Mesenchymal stem cell (in vitro differentiated cells and primary cell): ENCODE data around the gene KLHL8.

ENCODE experiments used
- DNase-seq: peaks from one replicate; pipeline ENCODE4 v3.0.0-alpha.2; 2013
- H2AFZ ChIP-seq: one replicate; pipeline ENCODE4 v1.6.1; 2013; ENCODE audit warnings: low read depth, mild to moderate bottlenecking, control low read depth, inconsistent platforms, low read length, moderate library complexity
- H2AK5ac ChIP-seq: 2 replicates; pipeline ENCODE4 v1.6.1; 2013; ENCODE audit warnings: low read length, moderate library complexity, mild to moderate bottlenecking, inconsistent platforms; ENCODE audit not compliant: severe bottlenecking
- H2BK120ac ChIP-seq: one replicate; pipeline ENCODE4 v1.6.1; 2013; ENCODE audit warnings: low read depth, mild to moderate bottlenecking, inconsistent platforms, low read length, moderate library complexity
- H2BK12ac ChIP-seq, 2 experiments: one replicate each; pipeline ENCODE4 v1.6.1; 2013; ENCODE audit warnings: inconsistent platforms in 2 of 2, low read length in 2 of 2, mild to moderate bottlenecking in 2 of 2, moderate library complexity in 2 of 2, control low read depth in 1 of 2
- H2BK15ac ChIP-seq: one replicate; pipeline ENCODE4 v1.6.1; 2013; ENCODE audit warnings: mild to moderate bottlenecking, low read depth, inconsistent platforms; ENCODE audit not compliant: poor library complexity, severe bottlenecking
- H2BK5ac ChIP-seq: 2 replicates; pipeline ENCODE4 v1.6.1; 2013; ENCODE audit warnings: low read depth, mild to moderate bottlenecking, low read length, control low read depth, inconsistent platforms; ENCODE audit not compliant: poor library complexity, severe bottlenecking
- H3K14ac ChIP-seq, 2 experiments: one replicate each; pipeline ENCODE4 v1.6.1; 2013; ENCODE audit warnings: inconsistent platforms in 2 of 2, low read length in 2 of 2, control low read depth in 1 of 2, mild to moderate bottlenecking in 1 of 2, moderate library complexity in 1 of 2
- H3K18ac ChIP-seq, 2 experiments: one replicate each; pipeline ENCODE4 v1.6.1; 2013; ENCODE audit warnings: inconsistent platforms in 2 of 2, low read length in 2 of 2, control low read depth in 1 of 2, low read depth in 1 of 2, mild to moderate bottlenecking in 1 of 2
- H3K23ac ChIP-seq, 2 experiments: one replicate each; pipeline ENCODE4 v1.6.1; 2013; ENCODE audit warnings: inconsistent platforms in 2 of 2, low read length in 2 of 2, mild to moderate bottlenecking in 2 of 2, moderate library complexity in 2 of 2, control low read depth in 1 of 2
- H3K27ac ChIP-seq: 2 replicates; pipeline ENCODE4 v1.5.1; 2013; ENCODE audit warnings: mild to moderate bottlenecking, moderate library complexity, low read length, control low read depth, inconsistent platforms; ENCODE audit not compliant: poor library complexity, severe bottlenecking
- H3K27me3 ChIP-seq, 2 experiments: 2 replicates each; pipeline versions ENCODE4 v1.6.1 to v1.7.0; 2013; ENCODE audit warnings: low read length in 2 of 2, mild to moderate bottlenecking in 2 of 2, moderate library complexity in 2 of 2, control low read depth in 1 of 2, inconsistent platforms in 1 of 2; ENCODE audit not compliant: control insufficient read depth in 1 of 2, insufficient read depth in 1 of 2
- H3K36me3 ChIP-seq, 2 experiments: 2 replicates each; pipeline versions ENCODE4 v1.6.1 to v1.7.0; 2013; ENCODE audit warnings: low read length in 2 of 2, control low read depth in 1 of 2, inconsistent platforms in 1 of 2, low read depth in 1 of 2, mild to moderate bottlenecking in 1 of 2; ENCODE audit not compliant: insufficient read depth in 2 of 2, control insufficient read depth in 1 of 2
- H3K4ac ChIP-seq, 2 experiments: one replicate each; pipeline ENCODE4 v1.6.1; 2013; ENCODE audit warnings: inconsistent platforms in 2 of 2, low read length in 2 of 2, mild to moderate bottlenecking in 2 of 2, moderate library complexity in 2 of 2, control low read depth in 1 of 2, low read depth in 1 of 2
- H3K4me1 ChIP-seq: 2 replicates; pipeline ENCODE4 v1.6.1; 2013; ENCODE audit warnings: low read depth, low read length, control low read depth; ENCODE audit not compliant: control insufficient read depth, insufficient read depth
- H3K4me2 ChIP-seq: 2 replicates; pipeline ENCODE4 v1.6.1; 2013; ENCODE audit warnings: low read length, mild to moderate bottlenecking, inconsistent platforms; ENCODE audit not compliant: poor library complexity, severe bottlenecking
- H3K4me3 ChIP-seq, 2 experiments: 2 replicates each; pipeline versions ENCODE4 v1.5.1 to v1.7.0; 2013; ENCODE audit warnings: low read length in 2 of 2, mild to moderate bottlenecking in 2 of 2, control low read depth in 1 of 2, low read depth in 1 of 2; ENCODE audit not compliant: insufficient read depth in 1 of 2
- H3K79me1 ChIP-seq: replicated peaks from 2 replicates; pipeline ENCODE4 v1.6.1; 2013; ENCODE audit warnings: mild to moderate bottlenecking, control low read depth, low read length, inconsistent platforms; ENCODE audit not compliant: poor library complexity, severe bottlenecking
- H3K9ac ChIP-seq: 2 replicates; pipeline ENCODE4 v1.7.0; 2013; ENCODE audit warnings: mild to moderate bottlenecking, low read length, moderate library complexity
- H3K9me3 ChIP-seq: 2 replicates; pipeline ENCODE4 v1.7.0; 2013; ENCODE audit warnings: mild to moderate bottlenecking, low read length; ENCODE audit not compliant: control insufficient read depth
- H4K8ac ChIP-seq: one replicate; pipeline ENCODE4 v1.6.1; 2013; ENCODE audit warnings: inconsistent platforms, mild to moderate bottlenecking, low read length, moderate library complexity
- H4K91ac ChIP-seq: one replicate; pipeline ENCODE4 v1.6.1; 2013; ENCODE audit warnings: mild to moderate bottlenecking, low read length, inconsistent platforms
- WGBS: methylation state at CpG from one replicate; pipeline ENCODE4 v1.1.7; 2013; ENCODE audit warnings: mixed read lengths; 5-methylcytosine and 5-hydroxymethylcytosine counted together

Gene KLHL8

DNA sequence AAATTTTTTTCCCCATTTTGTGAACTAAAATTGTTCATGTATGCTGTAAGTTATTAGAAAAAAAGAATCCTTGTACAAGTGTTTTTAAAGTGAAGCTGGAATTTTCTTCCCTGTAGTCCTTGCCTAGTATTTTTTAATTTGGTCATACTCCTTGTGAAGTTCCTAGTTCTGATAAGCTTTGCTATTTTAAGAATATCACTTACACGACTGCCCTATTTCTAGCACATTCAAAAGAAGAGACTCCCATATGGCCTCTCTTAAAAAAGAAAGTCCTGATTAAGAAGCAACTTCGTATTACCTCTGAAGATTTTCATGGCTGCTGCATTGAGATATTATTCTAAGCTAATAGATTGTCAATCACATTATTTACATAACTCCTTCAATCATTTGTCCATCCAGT is 87.2 kb downstream of the KLHL8 start:
- no peaks in the 10 kb centered on the region for H3K79me1 ChIP-seq
- H3K14ac ChIP-seq, result no peak overlapping the region
- H2BK5ac ChIP-seq, result no peak overlapping the region
- H2BK120ac ChIP-seq, result no peak overlapping the region
- no peak overlapping the region for H2BK12ac ChIP-seq
- no peak overlapping the region for H3K27ac ChIP-seq
- no peak overlapping the region for H4K8ac ChIP-seq
- no peak overlapping the region for H3K4me2 ChIP-seq
- no peak overlapping the region for H2BK15ac ChIP-seq
- DNase-seq, result no peak
- H3K18ac ChIP-seq, result no peak overlapping the region
- no peak overlapping the region for H3K9ac ChIP-seq
- H3K9me3 ChIP-seq, result no peaks in the 10 kb centered on the region
- no peak overlapping the region for H3K23ac ChIP-seq
- H3K4ac ChIP-seq, result no peak overlapping the region
- H3K4me3 ChIP-seq, result no peak overlapping the region
- H3K4me1 ChIP-seq, result no peaks in the 10 kb centered on the region
- no peak overlapping the region for H2AFZ ChIP-seq
- no peak overlapping the region for H2AK5ac ChIP-seq
- H3K27me3 ChIP-seq, result no peaks in the 10 kb centered on the region
- H4K91ac ChIP-seq, result no peak overlapping the region
- WGBS, result 95% methylated on average over 2 of the region's 2 CpGs
- peaks cover 22 to 97% of the 10 kb centered on the region in 2 experiments for H3K36me3 ChIP-seq

GRCh38 chr4:87132035-87132434 is 88.4 kb downstream of the KLHL8 start:
- WGBS, result 100% methylated on average over 7 of the region's 8 CpGs

DNA sequence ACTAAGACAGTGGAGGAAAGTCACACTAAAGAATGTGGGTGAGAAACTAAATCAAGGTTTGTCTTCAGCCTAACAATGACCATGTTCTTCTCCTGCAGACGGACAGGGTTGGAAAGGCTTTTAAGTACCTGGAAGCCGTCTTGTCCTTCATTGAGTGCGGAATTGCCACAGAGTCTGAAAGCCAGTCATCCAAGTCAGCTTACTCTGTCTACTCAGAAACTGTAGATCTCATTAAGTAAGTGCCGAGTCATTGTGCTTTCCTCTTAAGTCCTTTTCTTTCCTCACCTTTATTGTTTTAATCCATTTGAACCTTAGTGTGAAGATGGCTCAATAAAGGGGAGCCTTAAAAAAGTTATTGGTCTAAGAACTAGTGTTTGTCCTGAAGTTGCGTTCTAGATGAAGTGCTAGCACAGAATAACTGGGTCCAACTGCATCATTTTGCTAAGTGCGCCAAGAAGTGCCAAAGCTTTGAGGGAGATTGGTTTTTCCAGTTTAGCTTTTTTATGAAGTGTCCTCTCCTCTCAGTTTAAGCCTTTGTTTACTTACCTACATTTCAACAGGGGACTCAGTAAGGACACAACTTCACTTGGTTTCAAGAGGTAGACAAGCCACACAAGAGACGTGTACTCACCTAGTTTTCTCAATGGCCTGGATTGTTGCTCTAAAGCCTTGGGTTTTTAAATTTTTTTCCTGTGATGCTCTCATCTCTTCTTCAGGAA is 89.3 kb downstream of the KLHL8 start:
- Histone ChIP-seq H4K91ac (no peak overlapping the region), H3K4me2 (no peak overlapping the region), H3K27me3 (no peaks in the 10 kb centered on the region), H3K4me1 (no peaks in the 10 kb centered on the region), H3K14ac (no peak overlapping the region), H3K4ac (no peak overlapping the region), H2AFZ (no peak overlapping the region), H2BK12ac (no peak overlapping the region), H3K27ac (no peak overlapping the region), H2BK5ac (no peak overlapping the region), H3K79me1 (peaks cover under 1% of the 10 kb centered on the region), H3K9me3 (no peaks in the 10 kb centered on the region), H3K18ac (no peak overlapping the region), H2AK5ac (no peak overlapping the region), H2BK120ac (no peak overlapping the region), H3K4me3 (no peak overlapping the region), H3K36me3 (peaks cover 23 to 96% of the 10 kb centered on the region in 2 experiments), H3K9ac (no peak overlapping the region), H2BK15ac (no peak overlapping the region), H4K8ac (no peak overlapping the region), H3K23ac (no peak overlapping the region)
- DNase-seq, result no peak
- WGBS, result 96% methylated on average over 6 of the region's 7 CpGs

More at GRCh38 chr4:87132035-87132434, 88.4 kb downstream of the KLHL8 start:
- no peaks in the 10 kb centered on the region for H3K27me3 ChIP-seq
- no peak overlapping the region for H2BK5ac ChIP-seq
- no peak overlapping the region for H4K91ac ChIP-seq
- no peak overlapping the region for H2BK120ac ChIP-seq
- H3K23ac ChIP-seq, result no peak overlapping the region
- no peak overlapping the region for H3K14ac ChIP-seq
- no peak overlapping the region for H2BK12ac ChIP-seq
- H2AFZ ChIP-seq, result no peak overlapping the region
- no peak overlapping the region for H3K27ac ChIP-seq
- no peak for DNase-seq
- H3K9ac ChIP-seq, result no peak overlapping the region
- H2AK5ac ChIP-seq, result no peak overlapping the region
- no peak overlapping the region for H3K18ac ChIP-seq
- H3K4me2 ChIP-seq, result no peak overlapping the region
- H2BK15ac ChIP-seq, result no peak overlapping the region
- no peak overlapping the region for H4K8ac ChIP-seq
- no peaks in the 10 kb centered on the region for H3K4me1 ChIP-seq
- no peak overlapping the region for H3K4ac ChIP-seq
- peaks cover 24 to 96% of the 10 kb centered on the region in 2 experiments for H3K36me3 ChIP-seq
- no peaks in the 10 kb centered on the region for H3K79me1 ChIP-seq
- no peaks in the 10 kb centered on the region for H3K9me3 ChIP-seq
- H3K4me3 ChIP-seq, result no peak overlapping the region

- Histone ChIP-seq H3K27ac (no peak overlapping the region), H4K91ac (no peak overlapping the region), H3K4ac (no peak overlapping the region), H3K4me1 (peaks cover 1% of the 10 kb centered on the region), H3K9ac (no peak overlapping the region), H2BK12ac (no peak overlapping the region), H3K4me3 (no peak overlapping the region), H2BK120ac (no peak overlapping the region), H2AK5ac (no peak overlapping the region), H3K36me3 (peaks cover 27 to 96% of the 10 kb centered on the region in 2 experiments), H2AFZ (no peak overlapping the region), H3K23ac (no peak overlapping the region), H2BK15ac (no peak overlapping the region), H3K27me3 (no peaks in the 10 kb centered on the region), H3K18ac (no peak overlapping the region), H3K14ac (no peak overlapping the region), H3K9me3 (no peaks in the 10 kb centered on the region), H3K4me2 (no peak overlapping the region), H4K8ac (no peak overlapping the region), H3K79me1 (peaks cover 4% of the 10 kb centered on the region), H2BK5ac (no peak overlapping the region)
- DNase-seq, result no peak
- over 99% methylated on average over 5 of the region's 6 CpGs for WGBS
These were observed 90.7 kb downstream of the KLHL8 start for GRCh38 chr4:87129681-87130080.
